GM18951 (cell line): ENCODE measurements around the gene CELF1.
"Not testable (repeated sequence)": the region's sequence is repeated elsewhere in the genome, so short reads cannot be mapped to it uniquely, and the experiment has no call there.

Experiments
- POLR2A ChIP-seq: IDR thresholded peaks from 4 replicates; pipeline ENCODE4 v1.6.1; 2011; ENCODE audit warnings: mild to moderate bottlenecking; ENCODE audit not compliant: insufficient read length, insufficient read depth; ENCODE audit errors: extremely low read depth
- in situ Hi-C: fragments of 300-500 bp; cut with MboI; formaldehyde crosslinking; loops from one replicate; pipeline ENCODE4 v1.12.0; 2022; ENCODE audit warnings: low sequenced_read_pairs, mixed read lengths, inconsistent platforms; ENCODE audit not compliant: unreplicated experiment

Gene CELF1

DNA sequence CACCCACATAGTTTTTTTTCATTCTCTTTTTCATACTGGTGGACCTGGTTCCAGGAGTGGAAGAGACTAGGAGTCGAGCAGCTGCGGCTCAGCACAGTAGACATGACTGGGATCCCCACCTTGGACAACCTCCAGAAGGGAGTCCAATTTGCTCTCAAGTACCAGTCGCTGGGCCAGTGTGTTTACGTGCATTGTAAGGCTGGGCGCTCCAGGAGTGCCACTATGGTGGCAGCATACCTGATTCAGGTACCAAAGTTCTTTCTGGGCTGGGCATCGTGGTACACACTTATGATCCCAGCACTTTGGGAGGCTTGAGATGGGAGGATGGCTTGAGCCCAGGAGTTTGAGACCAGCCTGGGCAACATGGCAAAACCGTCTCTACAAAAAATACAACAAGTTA is 16.7 kb upstream of the CELF1 start:
- in situ Hi-C loops: no loop called here
- TF ChIP-seq POLR2A: no peak

DNA sequence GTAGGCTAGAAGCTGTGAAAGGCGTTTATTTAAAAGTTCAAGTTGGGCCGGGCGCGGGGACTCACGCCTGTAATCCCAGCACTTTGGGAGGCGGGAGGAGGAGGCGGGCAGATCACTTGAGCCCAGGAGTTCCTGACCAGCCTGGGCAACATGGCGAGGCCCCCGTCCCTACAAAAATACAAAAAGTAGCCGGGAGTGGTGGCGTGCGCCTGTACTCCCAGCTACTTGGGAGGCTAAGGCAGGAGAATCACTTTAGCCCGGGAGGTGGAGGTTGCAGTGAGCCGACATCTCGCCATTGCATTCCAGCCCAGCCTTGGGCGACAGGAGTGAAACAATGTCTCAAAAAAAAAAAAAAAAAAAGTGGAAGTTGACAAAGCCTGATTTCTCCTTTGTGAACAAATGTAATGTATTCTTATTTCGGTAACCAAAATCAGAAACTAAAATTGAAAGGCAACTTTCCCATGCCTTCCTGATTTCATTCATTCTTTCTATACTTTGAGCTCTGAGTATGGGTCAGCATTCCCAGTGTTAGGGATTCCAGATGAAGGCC is 13.3 kb upstream of the CELF1 start:
- in situ Hi-C loops: no loop called here
- no peak for TF ChIP-seq POLR2A

DNA sequence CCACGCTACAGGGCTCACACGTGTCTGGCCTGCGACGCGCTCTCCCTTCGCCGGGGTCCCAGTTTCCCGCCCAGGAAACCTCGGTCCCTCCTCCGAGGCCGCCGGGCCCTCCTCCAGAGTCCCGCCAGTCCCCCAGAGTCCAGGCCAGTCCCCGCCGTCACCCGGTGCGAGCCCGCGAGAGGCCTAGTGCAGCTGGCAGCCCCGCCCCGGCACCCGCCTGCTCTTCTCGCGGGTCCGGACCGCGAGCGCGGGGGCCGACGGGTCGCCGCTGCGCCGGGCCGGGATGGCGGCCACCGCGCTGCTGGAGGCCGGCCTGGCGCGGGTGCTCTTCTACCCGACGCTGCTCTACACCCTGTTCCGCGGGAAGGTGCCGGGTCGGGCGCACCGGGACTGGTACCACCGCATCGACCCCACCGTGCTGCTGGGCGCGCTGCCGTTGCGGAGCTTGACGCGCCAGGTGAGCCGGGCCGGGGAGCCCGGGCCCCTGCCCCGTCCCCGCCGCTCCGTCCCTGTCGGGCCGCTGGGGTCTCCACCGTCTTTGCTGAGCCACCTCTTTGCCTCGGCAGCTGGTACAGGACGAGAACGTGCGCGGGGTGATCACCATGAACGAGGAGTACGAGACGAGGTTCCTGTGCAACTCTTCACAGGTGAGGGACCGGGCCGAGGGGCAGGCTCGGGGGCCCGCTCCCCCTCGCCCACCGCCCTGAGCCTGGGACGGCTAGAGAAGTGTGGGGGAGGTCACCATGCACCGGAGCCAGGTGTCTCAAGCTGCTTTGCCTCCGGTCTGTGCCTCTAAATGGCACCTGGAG is 12.6 kb upstream of the CELF1 start, which contains the start of gene PTPMT1:
TSS of gene PTPMT1 (plus strand) at position 260 of the 809 bp plus-strand sequence. CDS start at position 284, 24 bp downstream.
- in situ Hi-C loops: no loop called here
- peak; percentile 91 for TF ChIP-seq POLR2A

GRCh38 chr11:47564933-47565339 is 12.0 kb upstream of the CELF1 start:
- in situ Hi-C loops: no loop called here
- no peak for TF ChIP-seq POLR2A

GRCh38 chr11:47564366-47564765 is 11.4 kb upstream of the CELF1 start:
- in situ Hi-C loops: not testable (repeated sequence)

DNA sequence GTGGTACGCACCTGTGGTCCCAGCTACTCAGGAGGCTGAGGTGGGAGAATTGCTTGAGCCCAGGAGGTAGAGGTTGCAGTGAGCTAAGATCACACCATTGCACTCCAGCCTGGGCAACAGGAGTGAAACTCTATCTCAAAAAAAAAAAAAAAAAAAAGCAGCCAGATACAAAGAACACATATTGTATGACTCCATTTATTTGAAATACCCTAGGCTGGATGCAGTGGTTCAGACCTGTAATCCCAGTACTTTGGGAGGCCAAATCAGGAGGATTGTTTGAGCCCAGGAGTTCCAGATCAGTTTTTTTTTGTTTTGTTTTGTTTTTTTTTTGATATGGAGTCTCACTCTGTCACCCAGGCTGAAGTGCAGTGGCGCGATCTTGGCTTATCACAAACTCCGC is 9.5 kb upstream of the CELF1 start:
- in situ Hi-C loops: not testable (repeated sequence)

- no peak for TF ChIP-seq POLR2A
- in situ Hi-C loops: no loop called here
Measured at GRCh38 chr11:47560426-47560825, 7.5 kb upstream of the CELF1 start.

DNA sequence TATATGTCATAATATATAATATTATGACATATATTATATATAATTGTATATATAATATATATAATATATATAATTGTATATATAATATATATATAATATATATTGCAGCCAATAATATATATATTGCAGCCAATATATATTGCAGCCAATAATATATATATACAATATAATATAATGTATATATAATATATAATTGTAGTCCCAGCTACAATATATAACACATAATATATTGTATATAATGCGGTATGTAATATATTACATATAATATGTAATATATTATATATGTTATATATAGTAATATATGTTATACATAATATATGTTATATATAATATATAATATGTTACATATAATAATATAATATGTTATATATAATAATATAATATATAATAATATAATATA is 5.8 kb upstream of the CELF1 start:
- in situ Hi-C loops: no loop called here
- no peak for TF ChIP-seq POLR2A

- in situ Hi-C loops: not testable (repeated sequence)
Measured at GRCh38 chr11:47557004-47557403, 4.1 kb upstream of the CELF1 start.

- in situ Hi-C loops: no loop called here
- TF ChIP-seq POLR2A: no peak
Measured at GRCh38 chr11:47553406-47553743, 443 bp upstream of the CELF1 start.

DNA sequence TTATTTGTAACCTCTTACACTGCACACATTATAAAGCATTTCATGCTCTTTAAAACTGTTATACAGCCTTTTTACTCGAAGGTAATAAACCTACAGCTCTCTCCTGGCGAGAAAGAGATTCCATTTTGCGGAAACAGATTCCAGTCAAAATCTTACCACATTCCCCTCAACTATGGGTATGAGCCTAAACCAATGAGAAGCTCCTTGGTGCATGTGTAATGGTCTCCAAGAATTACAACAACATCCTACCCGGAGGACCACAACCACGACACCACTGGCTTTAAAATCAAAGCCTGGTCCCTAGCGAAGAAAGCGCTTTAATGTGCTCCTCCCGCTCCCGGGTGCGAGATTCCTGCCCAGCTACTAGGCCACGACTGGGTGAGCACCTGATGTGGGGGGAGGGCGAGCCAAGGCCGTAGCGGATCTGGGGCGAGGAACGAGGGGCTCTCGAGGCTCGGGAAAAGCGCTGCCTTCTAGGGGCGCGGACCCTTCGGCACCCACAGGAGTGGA is 821 bp downstream of the CELF1 start:
- in situ Hi-C loops: no loop called here
- no peak for TF ChIP-seq POLR2A

- in situ Hi-C loops: no loop called here
- no peak for TF ChIP-seq POLR2A
Measured at GRCh38 chr11:47551086-47551485, 1.8 kb downstream of the CELF1 start.

GRCh38 chr11:47550288-47551047 is 2.5 kb downstream of the CELF1 start:
- in situ Hi-C loops: no loop called here
- no peak for TF ChIP-seq POLR2A

DNA sequence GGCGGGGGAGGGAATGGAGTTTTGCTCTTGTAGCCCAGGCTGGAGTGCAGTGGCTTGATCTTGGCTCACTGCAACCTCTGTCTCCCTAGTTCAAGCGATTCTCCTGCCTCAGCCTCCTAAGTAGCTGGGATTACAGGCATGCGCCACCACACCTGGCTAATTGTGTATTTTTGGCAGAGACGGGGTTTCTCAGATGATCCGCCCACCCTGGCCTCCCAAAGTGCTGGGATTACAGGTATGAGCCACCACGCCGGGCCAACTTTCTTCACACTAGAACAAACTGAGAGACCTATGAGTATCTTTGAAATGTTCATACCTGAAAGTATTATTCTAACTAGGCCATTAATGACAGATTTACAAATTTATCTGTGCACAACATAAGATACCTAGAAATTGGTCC is 6.7 kb downstream of the CELF1 start:
- in situ Hi-C loops: not testable (repeated sequence)
